IMR-90 (cell line): ENCODE data around the gene KLF12. TPM values are rescaled to one million over a fixed set of nuclear protein-coding genes. Genes with fewer than 3 reads are reported as not detected.

Experiments
- ATAC-seq: fragments of 200-7000 bp; cut with Tn5 transposase; 2 replicates; pipeline ENCODE4 v1.9.1; 2020; ENCODE audit warnings: low read depth, mild to moderate bottlenecking, moderate library complexity
- BruUV-seq: library from RNA; stranded (reverse); fragments of 400-500 nt; replicated peaks from 2 replicates; lab custom pipeline; 2021; lab: Mats Ljungman, UMichigan
- CTCF ChIA-PET: fragments of 300-600 bp; formaldehyde crosslinking; extraction: SDS; loops from one replicate; lab custom pipeline; 2021; ENCODE audit warnings: antibody characterized with exemption; lab: Yijun Ruan, JAX
- POLR2A ChIA-PET: fragments of 300-600 bp; sonication (Branson Sonifier 250); formaldehyde crosslinking; loops from one replicate; lab custom pipeline; 2022; ENCODE audit warnings: antibody characterized with exemption; ENCODE audit not compliant: unreplicated experiment; lab: Charles Lee
- DNase-seq: peaks from one replicate; pipeline ENCODE4 v3.0.0; 2013
- H2AFZ ChIP-seq: replicated peaks from 2 replicates; pipeline ENCODE3; 2013; ENCODE audit warnings: low read length, mild to moderate bottlenecking; ENCODE audit not compliant: poor library complexity
- H2AK5ac ChIP-seq: 2 replicates; pipeline ENCODE4 v1.6.1; 2013; ENCODE audit warnings: low read depth, low read length, inconsistent platforms
- H2AK9ac ChIP-seq: replicated peaks from 2 replicates; pipeline ENCODE3; 2013; ENCODE audit warnings: mild to moderate bottlenecking, low read depth, low read length, moderate library complexity; ENCODE audit not compliant: poor library complexity
- H2BK120ac ChIP-seq: 2 replicates; pipeline ENCODE4 v1.6.1; 2013; ENCODE audit warnings: low read depth, low read length, inconsistent platforms
- H2BK15ac ChIP-seq: 3 replicates; pipeline ENCODE4 v1.6.1; 2013; ENCODE audit warnings: low read depth, low read length, inconsistent platforms
- H2BK20ac ChIP-seq: 2 replicates; pipeline ENCODE4 v1.6.1; 2013; ENCODE audit warnings: low read depth, mild to moderate bottlenecking, inconsistent platforms, low read length, moderate library complexity
- H2BK5ac ChIP-seq: 2 replicates; pipeline ENCODE4 v1.6.1; 2013; ENCODE audit warnings: mild to moderate bottlenecking, low read depth, low read length, inconsistent platforms; ENCODE audit not compliant: poor library complexity, severe bottlenecking
- H3K14ac ChIP-seq: replicated peaks from 2 replicates; pipeline ENCODE4 v1.6.1; 2013; ENCODE audit warnings: low read depth, low read length, inconsistent platforms
- H3K18ac ChIP-seq: 2 replicates; pipeline ENCODE4 v1.6.1; 2013; ENCODE audit warnings: low read depth, low read length, control low read depth
- H3K23ac ChIP-seq: 2 replicates; pipeline ENCODE4 v1.6.1; 2013; ENCODE audit warnings: low read depth, low read length, inconsistent platforms
- H3K27ac ChIP-seq: 2 replicates; pipeline ENCODE4 v1.5.1; 2013; ENCODE audit warnings: mild to moderate bottlenecking, control low read depth, low read length; ENCODE audit not compliant: insufficient read depth
- H3K27me3 ChIP-seq: 2 replicates; pipeline ENCODE4 v1.6.1; 2013; ENCODE audit warnings: low read length; ENCODE audit not compliant: control insufficient read depth, insufficient read depth
- H3K36me3 ChIP-seq: 2 replicates; pipeline ENCODE4 v1.6.1; 2013; ENCODE audit warnings: low read length, mixed read lengths; ENCODE audit not compliant: control insufficient read depth, insufficient read depth
- H3K4ac ChIP-seq: 2 replicates; pipeline ENCODE4 v1.6.1; 2013; ENCODE audit warnings: low read depth, low read length, inconsistent platforms
- H3K4me1 ChIP-seq: 2 replicates; pipeline ENCODE4 v1.6.1; 2013; ENCODE audit warnings: low read length, mixed read lengths; ENCODE audit not compliant: control insufficient read depth, insufficient read depth
- H3K4me2 ChIP-seq: 2 replicates; pipeline ENCODE4 v1.6.1; 2013; ENCODE audit warnings: low read depth, mild to moderate bottlenecking, control low read depth, low read length, moderate library complexity
- H3K4me3 ChIP-seq: 2 replicates; pipeline ENCODE4 v1.5.1; 2013; ENCODE audit warnings: low read depth, mild to moderate bottlenecking, control low read depth, low read length, moderate library complexity; ENCODE audit not compliant: insufficient read depth
- H3K56ac ChIP-seq: 2 replicates; pipeline ENCODE4 v1.6.1; 2013; ENCODE audit warnings: low read length, inconsistent platforms; ENCODE audit not compliant: insufficient read depth; ENCODE audit errors: extremely low read depth
- H3K79me1 ChIP-seq, 2 experiments: 2 replicates each; pipeline ENCODE4 v1.6.1; 2013; ENCODE audit warnings: low read length in 2 of 2, inconsistent platforms in 1 of 2, low read depth in 1 of 2
- H3K9ac ChIP-seq: 2 replicates; pipeline ENCODE4 v1.6.1; 2013; ENCODE audit warnings: low read depth, low read length, control low read depth
- H3K9me1 ChIP-seq: 2 replicates; pipeline ENCODE4 v1.6.1; 2013; ENCODE audit warnings: low read length, inconsistent platforms; ENCODE audit not compliant: insufficient read depth
- H3K9me3 ChIP-seq: 2 replicates; pipeline ENCODE4 v1.6.1; 2013; ENCODE audit warnings: low read length; ENCODE audit not compliant: control insufficient read depth, insufficient read depth
- H4K20me1 ChIP-seq: 2 replicates; pipeline ENCODE4 v1.6.1; 2013; ENCODE audit warnings: low read length, inconsistent platforms; ENCODE audit not compliant: insufficient read depth
- H4K5ac ChIP-seq: 2 replicates; pipeline ENCODE4 v1.6.1; 2013; ENCODE audit warnings: mild to moderate bottlenecking, low read depth, low read length, control low read depth
- H4K8ac ChIP-seq, 2 experiments: 2 replicates each; pipeline ENCODE4 v1.6.1; 2013; ENCODE audit warnings: low read depth in 2 of 2, low read length in 2 of 2, control low read depth in 1 of 2, inconsistent platforms in 1 of 2
- H4K91ac ChIP-seq: 2 replicates; pipeline ENCODE4 v1.6.1; 2013; ENCODE audit warnings: low read depth, low read length, inconsistent platforms; ENCODE audit not compliant: insufficient read depth
- BHLHE40 ChIP-seq: fragments of 150-350 bp; IDR thresholded peaks from 2 replicates; pipeline ENCODE4 v1.6.1; 2016; ENCODE audit warnings: mild to moderate bottlenecking, low read depth, low read length
- CEBPB ChIP-seq: IDR thresholded peaks from 2 replicates; pipeline ENCODE4 v1.6.1; 2012; ENCODE audit warnings: low read depth, low read length, improper control_type of control experiment
- ELK1 ChIP-seq: fragments of 150-350 bp; IDR thresholded peaks from 2 replicates; pipeline ENCODE4 v1.6.1; 2016; ENCODE audit warnings: low read depth, mild to moderate bottlenecking, low read length, moderate library complexity, borderline replicate concordance
- FOS ChIP-seq: fragments of 150-350 bp; IDR thresholded peaks from 2 replicates; pipeline ENCODE4 v1.6.1; 2016; ENCODE audit warnings: low read depth, low read length
- MAFK ChIP-seq: IDR thresholded peaks from 2 replicates; pipeline ENCODE4 v1.6.1; 2012; ENCODE audit warnings: low read depth, low read length, improper control_type of control experiment
- MAZ ChIP-seq: IDR thresholded peaks from 2 replicates; pipeline ENCODE4 v1.6.1; 2012; ENCODE audit warnings: low read depth, mild to moderate bottlenecking, low read length, improper control_type of control experiment, moderate library complexity, borderline replicate concordance
- MXI1 ChIP-seq: IDR thresholded peaks from 2 replicates; pipeline ENCODE4 v1.6.1; 2012; ENCODE audit warnings: low read depth, mild to moderate bottlenecking, low read length, moderate library complexity, borderline replicate concordance
- NFE2L2 ChIP-seq: fragments of 150-350 bp; IDR thresholded peaks from 2 replicates; pipeline ENCODE4 v1.6.1; 2016; ENCODE audit warnings: low read depth, mild to moderate bottlenecking, low read length
- POLR2A ChIP-seq: IDR thresholded peaks from 2 replicates; pipeline ENCODE4 v1.6.1; 2012; ENCODE audit warnings: mild to moderate bottlenecking, low read depth, low read length
- RAD21 ChIP-seq: IDR thresholded peaks from 2 replicates; pipeline ENCODE4 v1.6.1; 2012; ENCODE audit warnings: low read length, improper control_type of control experiment
- RCOR1 ChIP-seq: IDR thresholded peaks from 2 replicates; pipeline ENCODE4 v1.6.1; 2012; ENCODE audit warnings: mild to moderate bottlenecking, low read length, improper control_type of control experiment; ENCODE audit not compliant: insufficient replicate concordance
- RFX5 ChIP-seq: IDR thresholded peaks from 2 replicates; pipeline ENCODE4 v1.8.0; 2012; ENCODE audit warnings: low read depth, mild to moderate bottlenecking, low read length, moderate library complexity
- SMC3 ChIP-seq: fragments of 150-350 bp; IDR thresholded peaks from 2 replicates; pipeline ENCODE4 v1.6.1; 2016; ENCODE audit warnings: low read depth, mild to moderate bottlenecking, antibody characterized with exemption, low read length, moderate library complexity
- WGBS, 2 experiments: methylation state at CpG; one replicate each; pipeline versions ENCODE4 v1.1.5 to v1.1.7; 2013; ENCODE audit warnings: missing lambda C conversion rate in 2 of 2; ENCODE audit not compliant: insufficient read length in 1 of 2; ENCODE audit errors: extremely low coverage in 2 of 2; 5-methylcytosine and 5-hydroxymethylcytosine counted together
- dilution Hi-C: fragments of 300-500 bp; cut with HindIII; formaldehyde crosslinking; loops from one replicate; pipeline ENCODE4 v1.14.3; 2018; ENCODE audit warnings: low sequenced_read_pairs; ENCODE audit not compliant: unreplicated experiment
- in situ Hi-C: fragments of 300-500 bp; cut with MboI; formaldehyde crosslinking; loops from 3 replicates; pipeline ENCODE4 v1.14.3; 2019; ENCODE audit warnings: low sequenced_read_pairs, inconsistent platforms, mixed read lengths
- intact Hi-C: fragments of 100-400 bp; cut with micrococcal nuclease; formaldehyde crosslinking; loops from 2 replicates; pipeline ENCODE4 v1.10.0; 2022
- polyA plus RNA-seq, 3 experiments: library from polyadenylated mRNA; depleted of rRNA; stranded (reverse); fragments of >200 nt; gene quantifications; 2 replicates each; pipeline ENCODE4 v1.2.3, GENCODE V29; 2012; ENCODE audit warnings: low replicate concordance in 1 of 3
- total RNA-seq: library from RNA; depleted of rRNA; stranded (reverse); fragments of >200 nt; gene quantifications from 2 replicates; pipeline ENCODE4 v1.2.3, GENCODE V29; 2012
- TF ChIP-seq, protein P1 (sequence below): conservative IDR thresholded peaks from 2 replicates; pipeline ENCODE4 v1.5.1; 2012; ENCODE audit warnings: mild to moderate bottlenecking, low read depth, low read length, improper control_type of control experiment
- TF ChIP-seq, protein P2 (sequence below): fragments of 150-350 bp; IDR thresholded peaks from 2 replicates; pipeline ENCODE4 v1.6.1; 2017; ENCODE audit warnings: mild to moderate bottlenecking, antibody characterized with exemption, low read length, low read depth

KLF12 gene
- total and polyA plus RNA-seq, 2 of the 4 experiments (the other 2 are of a cell fraction) = 8.8 to 44.8 TPM

DNA sequence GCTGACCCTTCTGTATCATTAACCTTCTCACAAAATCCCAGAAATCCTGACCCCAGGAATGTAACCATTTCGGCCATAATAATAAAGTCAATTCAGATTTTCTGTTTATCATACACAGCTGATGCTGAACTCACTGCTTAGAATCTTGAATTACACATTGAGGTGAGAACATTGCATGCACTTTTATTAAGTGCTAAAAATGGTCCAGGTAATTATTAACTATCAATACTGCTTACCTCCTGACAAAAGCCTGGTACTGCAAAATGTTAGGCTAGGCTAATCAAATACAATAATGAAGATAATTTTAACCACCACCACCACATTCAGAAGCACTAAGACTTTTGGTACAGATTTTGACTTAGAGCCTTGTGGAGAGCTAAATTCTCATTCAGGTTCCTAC, 36.1 kb downstream of the KLF12 start:
- no CpG with 5 or more reads among the region's 1 CpG for WGBS, 2 experiments
- no peak overlapping the region for H3K9ac ChIP-seq
- no peaks in the 10 kb centered on the region; the same call in 1 of the 2 replicates for H3K4me1 ChIP-seq
- H3K79me1 ChIP-seq = peaks cover 29 to 61% of the 10 kb centered on the region in 2 experiments
- no peak overlapping the region for H3K4me3 ChIP-seq
- H3K18ac ChIP-seq = no peak overlapping the region
- no peak overlapping the region for H3K27ac ChIP-seq
- no peak overlapping the region for H2BK15ac ChIP-seq
- dilution Hi-C loops (no loop called here), in situ Hi-C loops (no loop called here), intact Hi-C loops (no loop called here)
- no peak overlapping the region for H2AFZ ChIP-seq
- ChIA-PET POLR2A (no interaction called here), CTCF (no interaction called here)
- DNase-seq (no peak), ATAC-seq (no peak)
- H3K56ac ChIP-seq = no peak overlapping the region
- H3K9me3 ChIP-seq = no peaks in the 10 kb centered on the region
- no peak overlapping the region for H4K5ac ChIP-seq
- no peak overlapping the region for H4K91ac ChIP-seq
- H2BK120ac ChIP-seq = no peak overlapping the region
- H2BK20ac ChIP-seq = no peak overlapping the region
- H3K27me3 ChIP-seq = no peaks in the 10 kb centered on the region
- no TSS peak for BruUV-seq
- H3K14ac ChIP-seq = no peak overlapping the region
- no peak overlapping the region for H3K23ac ChIP-seq
- H2BK5ac ChIP-seq = no peak overlapping the region
- H4K8ac ChIP-seq = no peak overlapping the region
- no peak overlapping the region for H3K4me2 ChIP-seq
- no peak overlapping the region for H2AK9ac ChIP-seq
- no peak overlapping the region for H3K4ac ChIP-seq
- H3K36me3 ChIP-seq = no peaks in the 10 kb centered on the region
- H4K20me1 ChIP-seq = peaks cover 23% of the 10 kb centered on the region; the same call in 1 of the 2 replicates
- H2AK5ac ChIP-seq = no peak overlapping the region
- TF ChIP-seq, protein P1, sequence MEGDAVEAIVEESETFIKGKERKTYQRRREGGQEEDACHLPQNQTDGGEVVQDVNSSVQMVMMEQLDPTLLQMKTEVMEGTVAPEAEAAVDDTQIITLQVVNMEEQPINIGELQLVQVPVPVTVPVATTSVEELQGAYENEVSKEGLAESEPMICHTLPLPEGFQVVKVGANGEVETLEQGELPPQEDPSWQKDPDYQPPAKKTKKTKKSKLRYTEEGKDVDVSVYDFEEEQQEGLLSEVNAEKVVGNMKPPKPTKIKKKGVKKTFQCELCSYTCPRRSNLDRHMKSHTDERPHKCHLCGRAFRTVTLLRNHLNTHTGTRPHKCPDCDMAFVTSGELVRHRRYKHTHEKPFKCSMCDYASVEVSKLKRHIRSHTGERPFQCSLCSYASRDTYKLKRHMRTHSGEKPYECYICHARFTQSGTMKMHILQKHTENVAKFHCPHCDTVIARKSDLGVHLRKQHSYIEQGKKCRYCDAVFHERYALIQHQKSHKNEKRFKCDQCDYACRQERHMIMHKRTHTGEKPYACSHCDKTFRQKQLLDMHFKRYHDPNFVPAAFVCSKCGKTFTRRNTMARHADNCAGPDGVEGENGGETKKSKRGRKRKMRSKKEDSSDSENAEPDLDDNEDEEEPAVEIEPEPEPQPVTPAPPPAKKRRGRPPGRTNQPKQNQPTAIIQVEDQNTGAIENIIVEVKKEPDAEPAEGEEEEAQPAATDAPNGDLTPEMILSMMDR = no peak
- TF ChIP-seq MXI1 (no peak), BHLHE40 (no peak), FOS (no peak), MAFK (no peak), SMC3 (no peak), ELK1 (no peak), POLR2A (no peak), CEBPB (no peak), RAD21 (no peak), NFE2L2 (no peak), RCOR1 (no peak), RFX5 (no peak), MAZ (no peak)
- TF ChIP-seq, protein P2, sequence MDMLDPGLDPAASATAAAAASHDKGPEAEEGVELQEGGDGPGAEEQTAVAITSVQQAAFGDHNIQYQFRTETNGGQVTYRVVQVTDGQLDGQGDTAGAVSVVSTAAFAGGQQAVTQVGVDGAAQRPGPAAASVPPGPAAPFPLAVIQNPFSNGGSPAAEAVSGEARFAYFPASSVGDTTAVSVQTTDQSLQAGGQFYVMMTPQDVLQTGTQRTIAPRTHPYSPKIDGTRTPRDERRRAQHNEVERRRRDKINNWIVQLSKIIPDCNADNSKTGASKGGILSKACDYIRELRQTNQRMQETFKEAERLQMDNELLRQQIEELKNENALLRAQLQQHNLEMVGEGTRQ = no peak
- peaks cover 3% of the 10 kb centered on the region for H3K9me1 ChIP-seq
